GM18505 (cell line): ENCODE measurements around the gene OR51Q1.

ENCODE experiments used
- ATAC-seq: cut with Tn5 transposase; IDR thresholded peaks from one replicate; pipeline ENCODE4 v1.9.1; 2021; ENCODE audit not compliant: unreplicated experiment
- POLR2A ChIP-seq: IDR thresholded peaks from 4 replicates; pipeline ENCODE4 v1.6.1; 2011; ENCODE audit warnings: borderline replicate concordance; ENCODE audit not compliant: insufficient read depth, insufficient read length; ENCODE audit errors: extremely low read depth

Gene OR51Q1

GRCh38 chr11:5460983-5461621, 39.2 kb downstream of the OR51Q1 start:
- no peak for TF ChIP-seq POLR2A
- ATAC-seq = no peak

- no peak for ATAC-seq
- TF ChIP-seq POLR2A = no peak
These were observed 45.6 kb downstream of the OR51Q1 start for GRCh38 chr11:5467527-5467926.
